HFF-Myc (cell line): ENCODE measurements around the gene ESR1.

Experiments used
- DNase-seq: peaks from one replicate; pipeline ENCODE4 v3.0.0-alpha.2; 2011; ENCODE audit warnings: low read depth; ENCODE audit errors: extremely low read depth
- H3K4me3 ChIP-seq: replicated peaks from 2 replicates; pipeline ENCODE4 v1.5.1; 2011; ENCODE audit warnings: low read depth, mild to moderate bottlenecking, control low read depth, low read length
- TF ChIP-seq, protein P1 (sequence below): IDR thresholded peaks from 2 replicates; pipeline ENCODE4 v1.5.1; 2012; ENCODE audit warnings: mild to moderate bottlenecking, low read depth, low read length, control low read depth; ENCODE audit errors: missing control alignments

ESR1 gene

DNA sequence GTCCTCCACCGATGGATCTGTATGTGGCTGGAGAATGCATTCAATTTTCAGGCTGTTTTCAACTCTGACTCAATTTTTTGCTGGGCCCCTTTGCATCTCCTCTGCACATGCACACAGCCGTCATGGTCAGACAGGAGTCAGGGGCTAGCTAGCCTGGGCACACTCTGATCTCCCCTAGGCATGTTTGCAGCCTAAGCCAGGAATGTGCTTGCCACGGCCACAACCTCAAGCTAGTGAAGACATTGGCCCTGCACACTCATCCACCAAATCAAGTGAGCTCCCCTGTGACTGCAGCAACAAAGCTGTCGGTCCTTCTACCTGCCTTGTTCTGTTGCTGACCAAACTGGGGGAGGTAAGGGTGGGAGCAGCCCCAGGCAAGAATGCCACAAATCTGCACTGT, 300.5 kb downstream of the ESR1 start:
- no peak for DNase-seq
- TF ChIP-seq, protein P1, sequence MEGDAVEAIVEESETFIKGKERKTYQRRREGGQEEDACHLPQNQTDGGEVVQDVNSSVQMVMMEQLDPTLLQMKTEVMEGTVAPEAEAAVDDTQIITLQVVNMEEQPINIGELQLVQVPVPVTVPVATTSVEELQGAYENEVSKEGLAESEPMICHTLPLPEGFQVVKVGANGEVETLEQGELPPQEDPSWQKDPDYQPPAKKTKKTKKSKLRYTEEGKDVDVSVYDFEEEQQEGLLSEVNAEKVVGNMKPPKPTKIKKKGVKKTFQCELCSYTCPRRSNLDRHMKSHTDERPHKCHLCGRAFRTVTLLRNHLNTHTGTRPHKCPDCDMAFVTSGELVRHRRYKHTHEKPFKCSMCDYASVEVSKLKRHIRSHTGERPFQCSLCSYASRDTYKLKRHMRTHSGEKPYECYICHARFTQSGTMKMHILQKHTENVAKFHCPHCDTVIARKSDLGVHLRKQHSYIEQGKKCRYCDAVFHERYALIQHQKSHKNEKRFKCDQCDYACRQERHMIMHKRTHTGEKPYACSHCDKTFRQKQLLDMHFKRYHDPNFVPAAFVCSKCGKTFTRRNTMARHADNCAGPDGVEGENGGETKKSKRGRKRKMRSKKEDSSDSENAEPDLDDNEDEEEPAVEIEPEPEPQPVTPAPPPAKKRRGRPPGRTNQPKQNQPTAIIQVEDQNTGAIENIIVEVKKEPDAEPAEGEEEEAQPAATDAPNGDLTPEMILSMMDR: no peak
- no peak overlapping the region for H3K4me3 ChIP-seq

DNA sequence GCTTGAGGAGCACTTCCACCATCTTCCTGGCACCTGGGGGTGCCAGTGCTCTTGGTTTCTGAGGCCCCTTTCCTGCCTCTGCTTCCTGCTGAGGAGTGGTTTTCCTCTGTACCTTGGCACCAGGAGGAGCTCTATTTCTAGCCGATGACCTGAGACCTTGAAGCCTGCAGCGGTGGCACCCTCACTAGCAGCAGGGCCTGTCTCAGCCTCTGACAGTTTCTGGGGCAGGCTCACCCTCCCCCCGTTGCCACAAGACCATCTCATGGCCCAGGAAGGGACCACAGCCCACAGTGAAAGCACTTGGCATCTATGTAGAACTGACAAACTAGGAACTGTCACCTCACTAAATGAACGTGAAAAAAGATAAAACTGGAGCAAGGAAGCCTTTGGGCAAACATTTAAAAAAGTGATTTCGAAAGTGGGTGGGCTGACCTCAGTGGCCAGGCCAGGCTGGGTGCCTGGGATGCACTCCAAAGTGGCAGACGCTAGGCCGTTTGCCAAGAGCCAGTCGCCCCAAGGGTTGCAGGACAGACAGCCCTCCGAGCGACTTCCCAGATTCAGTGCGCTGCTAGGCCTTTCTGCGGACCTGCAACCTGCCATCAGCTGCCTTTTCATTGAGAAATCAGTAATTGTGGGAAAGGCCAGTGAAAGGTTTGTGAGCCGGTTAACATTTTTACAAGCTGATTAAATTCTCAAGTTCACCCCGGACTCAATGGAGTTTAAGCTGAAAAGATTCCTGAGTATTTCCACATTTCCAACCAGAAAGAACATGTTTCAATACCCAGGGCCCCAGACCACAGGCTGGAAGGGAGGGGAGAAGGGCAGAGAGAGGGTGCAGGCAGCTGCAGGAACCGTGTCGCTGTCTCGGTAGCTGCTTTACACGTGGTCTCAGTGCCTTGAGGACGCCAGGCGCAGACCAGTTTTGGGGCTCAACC, 303.7 kb downstream of the ESR1 start:
- no peak for DNase-seq
- TF ChIP-seq, protein P1: no peak
- no peak overlapping the region for H3K4me3 ChIP-seq

DNA sequence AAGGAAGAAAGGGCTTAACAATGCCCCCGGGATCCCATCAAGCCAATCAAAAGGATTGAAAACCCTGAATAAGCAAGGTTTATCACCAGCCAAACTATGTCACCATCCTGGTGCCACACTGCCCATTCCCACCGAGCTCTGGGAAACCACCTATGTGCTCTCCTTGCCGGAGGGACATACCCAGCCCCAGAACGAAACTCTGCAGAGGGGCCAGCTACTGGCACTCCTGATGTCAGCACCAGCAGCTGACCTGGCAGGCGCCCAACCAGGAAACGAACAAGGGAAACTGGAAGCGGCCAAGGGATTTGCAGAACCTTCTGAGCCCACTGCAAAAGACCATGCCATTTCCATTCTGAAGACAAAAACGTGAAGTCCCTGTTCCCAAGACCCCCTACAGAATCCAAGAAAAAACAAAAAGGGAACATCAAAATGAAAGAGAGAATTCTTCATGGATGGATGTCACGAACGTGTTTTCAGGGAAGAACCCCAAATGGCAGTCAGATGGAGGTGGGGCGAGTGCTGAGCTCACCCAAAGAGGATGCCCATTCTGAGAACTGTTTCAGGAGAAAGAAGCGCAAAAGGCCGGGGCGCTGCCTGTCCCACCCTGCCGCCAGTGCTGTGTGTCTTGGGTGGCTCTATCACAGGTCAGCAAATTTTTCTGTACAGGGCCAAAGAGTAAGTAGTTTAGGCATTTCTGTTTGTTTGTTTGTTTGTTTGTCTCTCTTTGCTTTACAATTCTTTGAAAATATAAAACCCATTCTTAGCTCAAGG, 305.2 kb downstream of the ESR1 start:
- TF ChIP-seq, protein P1: no peak
- no peak for DNase-seq
- no peak overlapping the region for H3K4me3 ChIP-seq

DNA sequence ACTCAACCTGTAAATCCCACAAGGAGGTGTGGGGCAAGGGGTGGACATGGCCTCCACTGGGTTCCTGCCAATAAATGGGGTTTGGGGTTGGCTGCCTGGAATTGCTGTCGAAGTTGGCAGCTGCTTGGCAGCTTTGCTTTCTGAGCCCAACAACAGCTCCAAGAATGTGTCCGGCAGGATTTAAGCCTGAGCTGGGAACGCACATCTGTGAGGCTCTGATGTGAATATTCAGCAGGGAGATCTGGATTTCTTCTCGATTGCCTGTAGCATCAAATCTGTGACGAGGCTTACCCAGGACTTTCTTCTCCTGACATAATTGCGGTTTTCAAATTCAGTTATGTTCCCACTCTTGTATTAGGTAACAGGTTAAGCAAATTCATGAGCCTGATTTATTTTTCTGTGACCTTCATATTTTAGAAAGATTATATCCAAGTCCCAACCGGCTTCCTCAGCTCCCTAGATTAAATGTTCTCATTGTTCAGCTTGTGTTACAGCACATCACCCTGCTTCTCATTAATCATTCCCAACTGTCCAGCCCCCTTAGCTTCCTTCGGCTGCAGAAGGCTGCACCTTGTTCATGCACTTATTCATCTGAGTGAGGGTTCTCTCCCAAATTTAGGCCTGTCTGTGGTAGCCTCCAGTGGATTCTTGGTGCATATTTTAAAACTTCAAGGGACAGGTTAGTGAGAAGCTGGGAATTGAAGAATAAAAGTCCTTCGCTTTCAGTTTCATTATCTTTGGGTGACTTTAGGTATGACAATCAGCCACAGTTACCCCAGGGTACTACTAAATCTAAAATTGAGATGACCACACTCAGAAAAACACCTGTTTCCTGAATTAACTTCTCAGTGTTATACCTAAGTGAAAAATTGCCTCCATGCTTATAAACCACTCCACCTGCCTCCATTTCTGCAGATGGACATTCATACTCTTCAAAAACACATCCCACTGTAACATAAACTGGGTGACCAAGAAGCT, 310.0 kb downstream of the ESR1 start:
- no peak overlapping the region for H3K4me3 ChIP-seq
- TF ChIP-seq, protein P1: no peak
- no peak for DNase-seq

DNA sequence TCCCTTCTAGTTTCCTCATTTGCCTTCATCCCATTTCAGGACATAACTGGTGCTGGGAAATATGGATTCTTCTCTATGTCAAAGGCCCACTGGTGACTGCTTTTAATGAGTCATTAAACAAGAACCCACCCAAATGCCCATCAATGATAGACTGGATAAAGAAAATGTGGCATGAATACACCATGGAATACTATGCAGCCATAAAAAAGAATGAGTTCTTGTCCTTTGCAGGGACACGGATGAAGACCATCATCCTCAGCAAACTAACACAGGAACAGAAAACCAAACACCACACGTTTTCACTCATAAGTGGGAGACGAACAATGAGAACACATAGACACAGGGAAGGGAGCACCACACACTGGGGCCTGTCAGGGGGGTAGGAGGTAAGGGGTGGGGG, 310.7 kb downstream of the ESR1 start:
- no peak overlapping the region for H3K4me3 ChIP-seq
- no peak for DNase-seq
- TF ChIP-seq, protein P1: no peak

DNA sequence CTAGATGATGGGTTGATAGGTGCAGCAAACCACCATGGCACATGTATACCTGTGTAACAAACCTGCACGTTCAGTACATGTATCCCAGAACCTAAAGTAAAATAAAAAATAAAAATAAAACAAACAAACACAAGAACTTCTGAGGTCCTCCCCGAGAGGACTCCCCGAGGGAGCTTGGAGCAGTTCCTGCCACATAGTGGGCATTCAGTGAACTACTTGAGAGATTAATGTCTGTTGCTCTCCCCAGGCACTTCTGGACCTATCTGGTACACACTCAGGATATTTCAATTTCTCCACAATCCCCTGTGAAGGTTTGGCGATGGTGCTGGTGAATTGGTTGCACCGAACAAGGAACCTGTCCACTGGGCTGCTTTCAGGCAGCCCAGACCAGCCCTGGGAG, 311.2 kb downstream of the ESR1 start:
- TF ChIP-seq, protein P1: no peak
- no peak overlapping the region for H3K4me3 ChIP-seq
- no peak for DNase-seq
